Panc1 (cell line): ENCODE data around the gene MACROD1. TPM values are rescaled to one million over a fixed set of nuclear protein-coding genes. Genes with fewer than 3 reads are reported as not detected.

Source experiments
- ATAC-seq: fragments of 200-7000 bp; cut with Tn5 transposase; 2 replicates; pipeline ENCODE4 v1.9.1; 2020; ENCODE audit warnings: mild to moderate bottlenecking, moderate library complexity
- BruUV-seq: library from RNA; stranded (reverse); fragments of 400-500 nt; replicated peaks from 2 replicates; lab custom pipeline; 2021; lab: Mats Ljungman, UMichigan
- CTCF ChIA-PET: fragments of 300-600 bp; sonication (Branson Sonifier 250); formaldehyde crosslinking; loops from one replicate; lab custom pipeline; 2022; ENCODE audit warnings: antibody characterized with exemption; lab: Charles Lee
- POLR2A ChIA-PET: fragments of 300-600 bp; sonication (Branson Sonifier 250); formaldehyde crosslinking; loops from one replicate; lab custom pipeline; 2022; ENCODE audit warnings: antibody characterized with exemption; lab: Charles Lee
- DNase-seq: peaks from one replicate; pipeline ENCODE4 v3.0.0-alpha.2; 2010; ENCODE audit warnings: low read depth, low spot score
- H3K27ac ChIP-seq: 2 replicates; pipeline ENCODE4 v1.5.1; 2011; ENCODE audit warnings: mild to moderate bottlenecking, low read length, inconsistent platforms
- H3K27me3 ChIP-seq: fragments of 200-500 bp; sonication (Bioruptor generic); 2 replicates; pipeline ENCODE4 v1.6.0; 2014; ENCODE audit warnings: low read length, inconsistent platforms; ENCODE audit not compliant: control insufficient read depth, insufficient read depth
- H3K36me3 ChIP-seq: fragments of 200-500 bp; sonication (Bioruptor generic); 2 replicates; pipeline ENCODE4 v1.5.1; 2014; ENCODE audit warnings: inconsistent platforms, mild to moderate bottlenecking, low read length, moderate library complexity; ENCODE audit not compliant: control insufficient read depth, insufficient read depth
- H3K4me1 ChIP-seq: 2 replicates; pipeline ENCODE4 v1.5.1; 2011; ENCODE audit warnings: inconsistent platforms, mild to moderate bottlenecking, low read length, moderate library complexity; ENCODE audit not compliant: control insufficient read depth, insufficient read depth
- H3K4me3 ChIP-seq, 2 experiments: 2 replicates each; pipeline ENCODE4 v1.5.1; 2011 to 2012; ENCODE audit warnings: low read depth in 2 of 2, low read length in 2 of 2, mild to moderate bottlenecking in 2 of 2, inconsistent platforms in 1 of 2, moderate library complexity in 1 of 2
- H3K9me3 ChIP-seq: fragments of 200-500 bp; sonication (Bioruptor generic); 2 replicates; pipeline ENCODE4 v1.5.1; 2014; ENCODE audit warnings: low read depth, mild to moderate bottlenecking, inconsistent platforms, low read length, moderate library complexity; ENCODE audit not compliant: control insufficient read depth, insufficient read depth
- CTCF ChIP-seq: fragments of 450-650 bp; IDR thresholded peaks from 2 replicates; pipeline ENCODE4 v1.5.1; 2017; ENCODE audit warnings: mild to moderate bottlenecking
- POLR2AphosphoS5 ChIP-seq: IDR thresholded peaks from 2 replicates; pipeline ENCODE4 v1.6.1; 2012; ENCODE audit warnings: mild to moderate bottlenecking, low read depth, low read length, moderate library complexity
- SIN3A ChIP-seq: IDR thresholded peaks from 2 replicates; pipeline ENCODE4 v1.6.1; 2012; ENCODE audit warnings: low read depth, mild to moderate bottlenecking, low read length, moderate library complexity, borderline replicate concordance; ENCODE audit not compliant: insufficient read depth
- TCF7L2 ChIP-seq: IDR thresholded peaks from 2 replicates; pipeline ENCODE4 v1.6.1; 2011; ENCODE audit warnings: mild to moderate bottlenecking, low read depth, low read length, inconsistent platforms
- in situ Hi-C: cut with HindIII; loops from 2 replicates; pipeline ENCODE4 v1.10.0; 2016; ENCODE audit warnings: low sequenced_read_pairs, low pct_unique_long_range_greater_than_20kb
- intact Hi-C: fragments of 100-400 bp; cut with micrococcal nuclease; formaldehyde crosslinking; loops from one replicate; pipeline ENCODE4 v1.10.0; 2022; ENCODE audit not compliant: unreplicated experiment
- total RNA-seq: library from RNA; stranded (reverse); gene quantifications from one replicate; pipeline ENCODE4 v1.2.1, GENCODE V29; 2021; ENCODE audit not compliant: unreplicated experiment
- TF ChIP-seq, protein P1 (sequence below), 2 experiments: IDR thresholded peaks; 2 replicates each; pipeline ENCODE4 v1.6.1; 2011 to 2012; ENCODE audit warnings: low read depth in 2 of 2, control low read depth in 1 of 2, low read length in 1 of 2, mild to moderate bottlenecking in 1 of 2, moderate library complexity in 1 of 2; ENCODE audit not compliant: insufficient read depth in 1 of 2

Gene MACROD1
- total RNA-seq, 1 experiment from 2014 or later = 16.8 TPM

- intact Hi-C loops = no loop called here
Measured at GRCh38 chr11:64125676-64126075, 40.2 kb downstream of the MACROD1 start.

GRCh38 chr11:64124147-64124546, 41.8 kb downstream of the MACROD1 start:
- ChIA-PET POLR2A (no interaction called here), CTCF (no interaction called here)
- no TSS peak for BruUV-seq
- H3K27me3 ChIP-seq = no peaks in the 10 kb centered on the region
- no peak overlapping the region for H3K4me3 ChIP-seq
- intact Hi-C loops = no loop called here
- H3K9me3 ChIP-seq = no peaks in the 10 kb centered on the region
- in situ Hi-C loops = no loop called here
- DNase-seq (no peak), ATAC-seq (peak; percentile 56; the same call in 1 of the 2 replicates)
- H3K36me3 ChIP-seq = no peaks in the 10 kb centered on the region
- H3K27ac ChIP-seq = no peak overlapping the region
- no peak for TF ChIP-seq TCF7L2
- H3K4me1 ChIP-seq = peaks cover 7% of the 10 kb centered on the region

More at GRCh38 chr11:64125676-64126075, 40.2 kb downstream of the MACROD1 start:
- no peak for ATAC-seq
- Histone ChIP-seq H3K27me3 (no peaks in the 10 kb centered on the region), H3K9me3 (no peaks in the 10 kb centered on the region), H3K4me1 (peaks cover 7% of the 10 kb centered on the region), H3K36me3 (no peaks in the 10 kb centered on the region), H3K27ac (no peak overlapping the region), H3K4me3 (no peak overlapping the region)
- POLR2A ChIA-PET = no interaction called here
- no peak for TF ChIP-seq POLR2AphosphoS5
- TF ChIP-seq CTCF = no peak
- TF ChIP-seq, protein P1, sequence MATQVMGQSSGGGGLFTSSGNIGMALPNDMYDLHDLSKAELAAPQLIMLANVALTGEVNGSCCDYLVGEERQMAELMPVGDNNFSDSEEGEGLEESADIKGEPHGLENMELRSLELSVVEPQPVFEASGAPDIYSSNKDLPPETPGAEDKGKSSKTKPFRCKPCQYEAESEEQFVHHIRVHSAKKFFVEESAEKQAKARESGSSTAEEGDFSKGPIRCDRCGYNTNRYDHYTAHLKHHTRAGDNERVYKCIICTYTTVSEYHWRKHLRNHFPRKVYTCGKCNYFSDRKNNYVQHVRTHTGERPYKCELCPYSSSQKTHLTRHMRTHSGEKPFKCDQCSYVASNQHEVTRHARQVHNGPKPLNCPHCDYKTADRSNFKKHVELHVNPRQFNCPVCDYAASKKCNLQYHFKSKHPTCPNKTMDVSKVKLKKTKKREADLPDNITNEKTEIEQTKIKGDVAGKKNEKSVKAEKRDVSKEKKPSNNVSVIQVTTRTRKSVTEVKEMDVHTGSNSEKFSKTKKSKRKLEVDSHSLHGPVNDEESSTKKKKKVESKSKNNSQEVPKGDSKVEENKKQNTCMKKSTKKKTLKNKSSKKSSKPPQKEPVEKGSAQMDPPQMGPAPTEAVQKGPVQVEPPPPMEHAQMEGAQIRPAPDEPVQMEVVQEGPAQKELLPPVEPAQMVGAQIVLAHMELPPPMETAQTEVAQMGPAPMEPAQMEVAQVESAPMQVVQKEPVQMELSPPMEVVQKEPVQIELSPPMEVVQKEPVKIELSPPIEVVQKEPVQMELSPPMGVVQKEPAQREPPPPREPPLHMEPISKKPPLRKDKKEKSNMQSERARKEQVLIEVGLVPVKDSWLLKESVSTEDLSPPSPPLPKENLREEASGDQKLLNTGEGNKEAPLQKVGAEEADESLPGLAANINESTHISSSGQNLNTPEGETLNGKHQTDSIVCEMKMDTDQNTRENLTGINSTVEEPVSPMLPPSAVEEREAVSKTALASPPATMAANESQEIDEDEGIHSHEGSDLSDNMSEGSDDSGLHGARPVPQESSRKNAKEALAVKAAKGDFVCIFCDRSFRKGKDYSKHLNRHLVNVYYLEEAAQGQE (IDR thresholded peaks at IDR 0.05; ENCODE audit: insufficient read depth in 1 of 2, low read depth in 2 of 2, low read length in 1 of 2) = no peak
- no peak for TF ChIP-seq SIN3A
- TF ChIP-seq TCF7L2 = no peak
- CTCF ChIA-PET = no interaction called here
- BruUV-seq = no TSS peak
- in situ Hi-C loops = no loop called here
- no peak for DNase-seq

- CTCF ChIA-PET = no interaction called here
- Histone ChIP-seq H3K4me1 (peaks cover 7% of the 10 kb centered on the region), H3K36me3 (no peaks in the 10 kb centered on the region), H3K27me3 (no peaks in the 10 kb centered on the region), H3K4me3 (no peak overlapping the region), H3K9me3 (no peaks in the 10 kb centered on the region), H3K27ac (no peak overlapping the region)
- DNase-seq = no peak
- POLR2A ChIA-PET = no interaction called here
- ATAC-seq = no peak
- intact Hi-C loops = no loop called here
- in situ Hi-C loops = no loop called here
- no TSS peak for BruUV-seq
- TF ChIP-seq POLR2AphosphoS5 (no peak), SIN3A (no peak), TCF7L2 (no peak), CTCF (no peak)
- TF ChIP-seq, protein P1 (IDR thresholded peaks at IDR 0.05; ENCODE audit: insufficient read depth in 1 of 2, low read depth in 2 of 2, low read length in 1 of 2) = no peak
Measured at GRCh38 chr11:64123679-64124078, 42.2 kb downstream of the MACROD1 start.
